Measurements from ENCODE around the gene UNKL.

The UNKL gene

GRCh38 chr16:1389762-1390161, 24.7 kb downstream of the UNKL start:
- TF ChIP-seq, protein P1, sequence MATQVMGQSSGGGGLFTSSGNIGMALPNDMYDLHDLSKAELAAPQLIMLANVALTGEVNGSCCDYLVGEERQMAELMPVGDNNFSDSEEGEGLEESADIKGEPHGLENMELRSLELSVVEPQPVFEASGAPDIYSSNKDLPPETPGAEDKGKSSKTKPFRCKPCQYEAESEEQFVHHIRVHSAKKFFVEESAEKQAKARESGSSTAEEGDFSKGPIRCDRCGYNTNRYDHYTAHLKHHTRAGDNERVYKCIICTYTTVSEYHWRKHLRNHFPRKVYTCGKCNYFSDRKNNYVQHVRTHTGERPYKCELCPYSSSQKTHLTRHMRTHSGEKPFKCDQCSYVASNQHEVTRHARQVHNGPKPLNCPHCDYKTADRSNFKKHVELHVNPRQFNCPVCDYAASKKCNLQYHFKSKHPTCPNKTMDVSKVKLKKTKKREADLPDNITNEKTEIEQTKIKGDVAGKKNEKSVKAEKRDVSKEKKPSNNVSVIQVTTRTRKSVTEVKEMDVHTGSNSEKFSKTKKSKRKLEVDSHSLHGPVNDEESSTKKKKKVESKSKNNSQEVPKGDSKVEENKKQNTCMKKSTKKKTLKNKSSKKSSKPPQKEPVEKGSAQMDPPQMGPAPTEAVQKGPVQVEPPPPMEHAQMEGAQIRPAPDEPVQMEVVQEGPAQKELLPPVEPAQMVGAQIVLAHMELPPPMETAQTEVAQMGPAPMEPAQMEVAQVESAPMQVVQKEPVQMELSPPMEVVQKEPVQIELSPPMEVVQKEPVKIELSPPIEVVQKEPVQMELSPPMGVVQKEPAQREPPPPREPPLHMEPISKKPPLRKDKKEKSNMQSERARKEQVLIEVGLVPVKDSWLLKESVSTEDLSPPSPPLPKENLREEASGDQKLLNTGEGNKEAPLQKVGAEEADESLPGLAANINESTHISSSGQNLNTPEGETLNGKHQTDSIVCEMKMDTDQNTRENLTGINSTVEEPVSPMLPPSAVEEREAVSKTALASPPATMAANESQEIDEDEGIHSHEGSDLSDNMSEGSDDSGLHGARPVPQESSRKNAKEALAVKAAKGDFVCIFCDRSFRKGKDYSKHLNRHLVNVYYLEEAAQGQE (IDR thresholded peaks at IDR 0.05; ENCODE audit: insufficient read depth in 1 of 2, low read depth in 2 of 2, low read length in 2 of 2) = no peak
- TF ChIP-seq SIN3A (IDR thresholded peaks at IDR 0.05; ENCODE audit: borderline replicate concordance, insufficient read depth, low read length) (no peak), FOXP2 (optimal IDR thresholded peaks at IDR 0.05; ENCODE audit: borderline replicate concordance, extremely low read depth, extremely low read length, insufficient read depth) (no peak), TAF1 (IDR thresholded peaks at IDR 0.05; ENCODE audit: borderline replicate concordance, insufficient read depth, low read length) (no peak), POLR2AphosphoS5 (IDR thresholded peaks at IDR 0.05; ENCODE audit: low read depth, low read length) (no peak)

- no peak for TF ChIP-seq POLR2AphosphoS5 (IDR thresholded peaks at IDR 0.05; ENCODE audit: low read depth, low read length)
Measured at GRCh38 chr16:1387331-1387730, 27.2 kb downstream of the UNKL start.

GRCh38 chr16:1385232-1385631, 29.3 kb downstream of the UNKL start:
- TF ChIP-seq FOXP2 (optimal IDR thresholded peaks at IDR 0.05; ENCODE audit: borderline replicate concordance, extremely low read depth, extremely low read length, insufficient read depth) = no peak
- no peak for TF ChIP-seq TAF1 (IDR thresholded peaks at IDR 0.05; ENCODE audit: borderline replicate concordance, insufficient read depth, low read length)
- TF ChIP-seq, protein P1 (IDR thresholded peaks at IDR 0.05; ENCODE audit: insufficient read depth in 1 of 2, low read depth in 2 of 2, low read length in 2 of 2) = no peak

GRCh38 chr16:1383556-1383955, 30.9 kb downstream of the UNKL start:
- TF ChIP-seq POLR2AphosphoS5 (IDR thresholded peaks at IDR 0.05; ENCODE audit: low read depth, low read length) (no peak), FOXP2 (optimal IDR thresholded peaks at IDR 0.05; ENCODE audit: borderline replicate concordance, extremely low read depth, extremely low read length, insufficient read depth) (no peak), TAF1 (IDR thresholded peaks at IDR 0.05; ENCODE audit: borderline replicate concordance, insufficient read depth, low read length) (no peak), SIN3A (IDR thresholded peaks at IDR 0.05; ENCODE audit: borderline replicate concordance, insufficient read depth, low read length) (no peak)
- TF ChIP-seq, protein P1 (IDR thresholded peaks at IDR 0.05; ENCODE audit: insufficient read depth in 1 of 2, low read depth in 2 of 2, low read length in 2 of 2) = no peak

GRCh38 chr16:1381612-1382406, 32.7 kb downstream of the UNKL start:
- TF ChIP-seq, protein P1 (IDR thresholded peaks at IDR 0.05; ENCODE audit: insufficient read depth in 1 of 2, low read depth in 2 of 2, low read length in 2 of 2) = no peak
- TF ChIP-seq POLR2AphosphoS5 (IDR thresholded peaks at IDR 0.05; ENCODE audit: low read depth, low read length) = no peak
- no peak for TF ChIP-seq TAF1 (IDR thresholded peaks at IDR 0.05; ENCODE audit: borderline replicate concordance, insufficient read depth, low read length)
- no peak for TF ChIP-seq FOXP2 (optimal IDR thresholded peaks at IDR 0.05; ENCODE audit: borderline replicate concordance, extremely low read depth, extremely low read length, insufficient read depth)
- TF ChIP-seq SIN3A (IDR thresholded peaks at IDR 0.05; ENCODE audit: borderline replicate concordance, insufficient read depth, low read length) = no peak
